ENCODE data around the gene GSC2. TPM values are rescaled to one million over a fixed set of nuclear protein-coding genes. Genes with fewer than 3 reads are reported as not detected.
A peak's percentile ranks its signal among the peaks of the same experiment; 100 is the strongest.

GSC2 gene
- total and polyA plus RNA-seq, 9 of the 15 experiments (the other 6 are each of a cell fraction or from before 2014, with no cell fraction given), result not detected

DNA sequence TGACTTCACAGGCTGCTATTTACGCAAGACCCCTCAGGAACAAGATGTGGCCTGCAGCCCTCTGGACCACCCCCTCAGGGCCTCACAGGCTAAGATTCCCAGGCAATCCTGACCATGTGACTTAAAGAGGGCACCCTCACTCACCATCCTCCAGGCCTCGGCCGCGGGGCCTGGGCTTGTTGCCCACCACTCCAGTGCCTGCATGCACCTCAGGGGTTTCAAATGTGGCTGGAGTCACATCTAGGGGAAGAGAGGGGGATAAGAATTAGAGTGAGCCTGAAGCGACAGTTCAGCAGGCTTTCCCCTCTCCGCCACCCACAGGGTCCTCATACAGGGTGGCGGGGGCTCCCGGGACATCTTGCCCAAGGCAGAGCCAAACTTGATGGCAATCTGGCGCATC lies 7.7 kb downstream of the GSC2 start:
- DNase-seq (ENCODE audit: extremely low read depth in 1 of 4, low spot score in 3 of 4) (no peak), FAIRE-seq (no peak), ATAC-seq (no peak)
- H3K9me3 ChIP-seq (replicated peaks; ENCODE audit: control insufficient read depth, insufficient read depth, low read depth, low read length), result no peaks in the 10 kb centered on the region
- WGBS (ENCODE audit: insufficient coverage, low coverage, missing lambda C conversion rate), result 94% methylated on average over 9 of the region's 9 CpGs
- POLR2A ChIA-PET, result interaction anchor here (0.6 to 6.1 kb wide), 4 partner anchors 14 to 1352 kb away, joined by 3 to 54 read pairs (median 4); no protein-coding TSS in a partner anchor
- no peak overlapping the region for H3K4me2 ChIP-seq (ENCODE audit: insufficient read depth, low read length)
- intact Hi-C loops (cut with micrococcal nuclease) (no loop called here), in situ Hi-C loops (cut with MboI) (no loop called here)
- H3K4me3 ChIP-seq, result no peak overlapping the region
- H3K9me1 ChIP-seq (ENCODE audit: control insufficient read depth, insufficient read depth, low read length), result peaks cover 8% of the 10 kb centered on the region
- H3K79me2 ChIP-seq (ENCODE audit: control insufficient read depth, insufficient read depth, low read length), result peaks cover 15% of the 10 kb centered on the region
- H3K27me3 ChIP-seq (ENCODE audit: control insufficient read depth in 2 of 2, insufficient read depth in 2 of 2, low read length in 2 of 2), result peaks cover 2 to 10% of the 10 kb centered on the region in 2 experiments; a peak in 3 of 5 replicates
- H3K4me1 ChIP-seq (replicated peaks in 1 of 2; ENCODE audit: control insufficient read depth in 2 of 2, insufficient read depth in 2 of 2, low read length in 2 of 2), result peaks cover 4 to 22% of the 10 kb centered on the region in 2 experiments; a peak in 4 of 5 replicates
- no peak overlapping the region for H2AFZ ChIP-seq (ENCODE audit: low read depth, low read length)
- CTCF ChIA-PET (ENCODE audit: low intra/inter-chr PET ratio), result no interaction called here
- no TSS peak for BruUV-seq (replicated peaks)
- 0 out of 2 replicates have a peak, but pooled peaks cover under 1% of the 10 kb centered on the region for H4K20me1 ChIP-seq (replicated peaks; ENCODE audit: control insufficient read depth, insufficient read depth, low read length)
- no peak overlapping the region for H3K27ac ChIP-seq (ENCODE audit: extremely low read depth, low read depth, low read length)
- H3K9ac ChIP-seq (ENCODE audit: insufficient read depth in 1 of 2, low read depth in 2 of 2, low read length in 2 of 2), result peak overlapping the region in 1 of 2 experiments; percentile 3; a peak in 2 of 4 replicates
- H3K36me3 ChIP-seq (ENCODE audit: control insufficient read depth, insufficient read depth, low read length), result peaks cover 55% of the 10 kb centered on the region
- TF ChIP-seq ZNF830 (CRISPR knock-in tag; IDR thresholded peaks at IDR 0.05) (no peak), ZEB2 (IDR thresholded peaks at IDR 0.05) (no peak), USF2 (CRISPR knock-in tag; IDR thresholded peaks at IDR 0.05) (0 out of 2 replicates have a peak, but pooled peaks have one; percentile 1), ZNF146 (CRISPR knock-in tag; IDR thresholded peaks at IDR 0.05; ENCODE audit: unreplicated experiment) (no peak), TOE1 (IDR thresholded peaks at IDR 0.05; ENCODE audit: borderline replicate concordance) (no peak), TOE1 (CRISPR knock-in tag; IDR thresholded peaks at IDR 0.05; ENCODE audit: borderline replicate concordance, low read depth) (0 out of 2 replicates have a peak, but pooled peaks have one; percentile 26), NR2C2 (CRISPR knock-in tag; IDR thresholded peaks at IDR 0.05) (0 out of 2 replicates have a peak, but pooled peaks have one; percentile 78), NR2C2 (tag; IDR thresholded peaks at IDR 0.05) (no peak), ZFP36 (IDR thresholded peaks at IDR 0.05; ENCODE audit: low read depth, low read length, partially characterized antibody) (no peak), ZFPM2 (CRISPR knock-in tag; IDR thresholded peaks at IDR 0.05) (no peak), AFF4 (CRISPR knock-in tag; IDR thresholded peaks at IDR 0.05) (no peak), RBBP5 (IDR thresholded peaks at IDR 0.05; ENCODE audit: borderline replicate concordance, insufficient read depth, low read length, poor library complexity, severe bottlenecking) (no peak), RBFOX2 (IDR thresholded peaks at IDR 0.05; ENCODE audit: low read depth, low read length) (0 out of 2 replicates have a peak, but pooled peaks have one; percentile 27)
- TF ChIP-seq, protein P1, sequence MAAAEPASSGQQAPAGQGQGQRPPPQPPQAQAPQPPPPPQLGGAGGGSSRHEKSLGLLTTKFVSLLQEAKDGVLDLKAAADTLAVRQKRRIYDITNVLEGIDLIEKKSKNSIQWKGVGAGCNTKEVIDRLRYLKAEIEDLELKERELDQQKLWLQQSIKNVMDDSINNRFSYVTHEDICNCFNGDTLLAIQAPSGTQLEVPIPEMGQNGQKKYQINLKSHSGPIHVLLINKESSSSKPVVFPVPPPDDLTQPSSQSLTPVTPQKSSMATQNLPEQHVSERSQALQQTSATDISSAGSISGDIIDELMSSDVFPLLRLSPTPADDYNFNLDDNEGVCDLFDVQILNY (CRISPR knock-in tag; IDR thresholded peaks at IDR 0.05), result 0 out of 2 replicates have a peak, but pooled peaks have one; percentile 46

All from K562 (cell line).